ENCODE data around the gene KCTD7.
"Not testable (repeated sequence)": the region's sequence is repeated elsewhere in the genome, so short reads cannot be mapped to it uniquely, and the experiment has no call there.

- TF ChIP-seq CTCF (IDR thresholded peaks at IDR 0.05; ENCODE audit: low read depth, low read length); EZH2phosphoT487 (IDR thresholded peaks at IDR 0.05; ENCODE audit: low read depth): not testable (repeated sequence)
Observed at GRCh38 chr7:66614596-66614995, 14.1 kb upstream of the KCTD7 start.

Data from OCI-LY3 (cell line).